Measurements from ENCODE around the gene OPRD1. TPM values are rescaled to one million over a fixed set of nuclear protein-coding genes. Genes with fewer than 3 reads are reported as not detected.

Gene OPRD1
- total RNA-seq, 1 experiment from 2014 or later, result not detected

DNA sequence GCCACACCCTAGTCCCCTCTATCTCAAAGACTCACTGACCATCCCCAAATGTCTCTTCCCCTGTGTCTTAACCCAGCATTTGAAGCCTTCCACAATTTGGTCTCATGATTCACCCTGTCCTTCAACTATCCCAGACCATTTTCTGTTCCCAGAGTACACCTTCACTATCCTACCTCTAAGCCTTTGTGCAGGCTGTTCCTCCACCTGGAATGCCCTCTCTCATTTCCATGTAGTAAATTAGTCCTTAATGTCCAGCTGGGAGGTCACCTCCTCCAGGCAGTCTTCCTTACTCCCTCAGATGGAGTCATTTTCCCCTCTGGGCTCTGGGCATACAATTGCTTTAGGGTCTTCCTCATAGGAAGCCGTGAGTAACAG is 71.3 kb downstream of the OPRD1 start:
- peaks cover 4% of the 10 kb centered on the region; the same call in 1 of the 2 replicates for H3F3A ChIP-seq (ENCODE audit: insufficient read depth, low read depth)
- no TSS peak for BruUV-seq (replicated peaks)
- H3K79me2 ChIP-seq (ENCODE audit: low read depth), result no peaks in the 10 kb centered on the region
- ChIA-PET POLR2A (ENCODE audit: unreplicated experiment) (no interaction called here), CTCF (interaction anchor here (0.7 to 1.0 kb wide), 2 partner anchors 9 to 319 kb away, joined by 4 read pairs; no protein-coding TSS in a partner anchor)
- H2AFZ ChIP-seq, result no peak overlapping the region
- peaks cover 23% of the 10 kb centered on the region for H3K4me1 ChIP-seq (replicated peaks; ENCODE audit: insufficient read depth)
- H3K9me3 ChIP-seq (ENCODE audit: insufficient read depth, low read depth), result no peaks in the 10 kb centered on the region
- H3K4me3 ChIP-seq, result no peak overlapping the region
- no peak for DNase-seq
- H4K20me1 ChIP-seq (ENCODE audit: insufficient read depth), result no peaks in the 10 kb centered on the region
- H3K36me3 ChIP-seq (ENCODE audit: low read depth), result no peaks in the 10 kb centered on the region
- no peaks in the 10 kb centered on the region for H3K9me2 ChIP-seq (ENCODE audit: insufficient read depth)
- TF ChIP-seq, protein P1, sequence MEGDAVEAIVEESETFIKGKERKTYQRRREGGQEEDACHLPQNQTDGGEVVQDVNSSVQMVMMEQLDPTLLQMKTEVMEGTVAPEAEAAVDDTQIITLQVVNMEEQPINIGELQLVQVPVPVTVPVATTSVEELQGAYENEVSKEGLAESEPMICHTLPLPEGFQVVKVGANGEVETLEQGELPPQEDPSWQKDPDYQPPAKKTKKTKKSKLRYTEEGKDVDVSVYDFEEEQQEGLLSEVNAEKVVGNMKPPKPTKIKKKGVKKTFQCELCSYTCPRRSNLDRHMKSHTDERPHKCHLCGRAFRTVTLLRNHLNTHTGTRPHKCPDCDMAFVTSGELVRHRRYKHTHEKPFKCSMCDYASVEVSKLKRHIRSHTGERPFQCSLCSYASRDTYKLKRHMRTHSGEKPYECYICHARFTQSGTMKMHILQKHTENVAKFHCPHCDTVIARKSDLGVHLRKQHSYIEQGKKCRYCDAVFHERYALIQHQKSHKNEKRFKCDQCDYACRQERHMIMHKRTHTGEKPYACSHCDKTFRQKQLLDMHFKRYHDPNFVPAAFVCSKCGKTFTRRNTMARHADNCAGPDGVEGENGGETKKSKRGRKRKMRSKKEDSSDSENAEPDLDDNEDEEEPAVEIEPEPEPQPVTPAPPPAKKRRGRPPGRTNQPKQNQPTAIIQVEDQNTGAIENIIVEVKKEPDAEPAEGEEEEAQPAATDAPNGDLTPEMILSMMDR (conservative IDR thresholded peaks at IDR 0.05), result no peak
- no peak for TF ChIP-seq EZH2 (IDR thresholded peaks at IDR 0.05; ENCODE audit: low read depth)
- no peak overlapping the region for H3K4me2 ChIP-seq
- intact Hi-C loops (cut with micrococcal nuclease; ENCODE audit: unreplicated experiment), result loop anchor here (2.0 to 10.0 kb wide), 2 partner anchors 262 to 1826 kb away; no protein-coding TSS in a partner anchor
- H3K27me3 ChIP-seq (ENCODE audit: insufficient read depth, low read depth), result no peaks in the 10 kb centered on the region
- H3K27ac ChIP-seq, result no peak overlapping the region

DNA sequence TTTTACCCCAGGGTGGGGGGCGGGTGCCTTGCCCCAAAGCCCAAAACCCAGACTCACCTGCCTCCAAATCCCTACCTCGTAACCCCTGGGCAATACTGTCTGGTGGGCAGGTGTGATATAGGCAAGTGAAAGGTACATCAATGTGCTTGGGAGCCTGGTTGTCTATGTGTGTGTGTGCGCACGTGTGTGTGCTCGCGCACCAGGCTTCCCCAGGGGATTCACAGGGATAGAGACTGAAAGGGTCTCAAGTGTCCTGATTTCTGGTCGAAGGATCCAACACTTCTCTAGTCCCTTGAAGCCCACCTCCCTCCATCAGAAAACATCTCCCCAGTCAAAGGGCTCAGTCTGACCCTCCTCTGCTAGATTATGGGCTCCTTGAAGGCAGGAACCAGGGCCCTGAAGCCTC is 73.5 kb downstream of the OPRD1 start:
- H3K4me3 ChIP-seq, result no peak overlapping the region
- CTCF ChIA-PET, result interaction anchor here (0.6 to 1.4 kb wide), 4 partner anchors 8 to 1823 kb away, joined by 3 to 12 read pairs (median 8); no protein-coding TSS in a partner anchor
- peak overlapping the region; percentile 26; the same call in 1 of the 2 replicates for H3K27ac ChIP-seq
- TF ChIP-seq, protein P1 (conservative IDR thresholded peaks at IDR 0.05), result no peak
- TF ChIP-seq EZH2 (IDR thresholded peaks at IDR 0.05; ENCODE audit: low read depth), result no peak
- H3K79me2 ChIP-seq (ENCODE audit: low read depth), result no peaks in the 10 kb centered on the region
- no peaks in the 10 kb centered on the region for H4K20me1 ChIP-seq (ENCODE audit: insufficient read depth)
- peaks cover 4% of the 10 kb centered on the region; the same call in 1 of the 2 replicates for H3F3A ChIP-seq (ENCODE audit: insufficient read depth, low read depth)
- intact Hi-C loops (cut with micrococcal nuclease; ENCODE audit: unreplicated experiment), result loop anchor here (2.0 to 10.0 kb wide), 2 partner anchors 29 to 259 kb away; partner anchors contain the start of gene EPB41
- H3K9me2 ChIP-seq (ENCODE audit: insufficient read depth), result no peaks in the 10 kb centered on the region
- no peaks in the 10 kb centered on the region for H3K9me3 ChIP-seq (ENCODE audit: insufficient read depth, low read depth)
- peaks cover 23% of the 10 kb centered on the region for H3K4me1 ChIP-seq (replicated peaks; ENCODE audit: insufficient read depth)
- no peaks in the 10 kb centered on the region for H3K27me3 ChIP-seq (ENCODE audit: insufficient read depth, low read depth)
- no peak for DNase-seq
- H3K36me3 ChIP-seq (ENCODE audit: low read depth), result no peaks in the 10 kb centered on the region
- H3K4me2 ChIP-seq, result peak overlapping the region; percentile 31; the same call in 1 of the 2 replicates
- BruUV-seq (replicated peaks), result no TSS peak
- no peak overlapping the region for H2AFZ ChIP-seq
- POLR2A ChIA-PET (ENCODE audit: unreplicated experiment), result interaction anchor here (0.5 to 0.6 kb wide), 7 partner anchors 12 to 1855 kb away, joined by 3 to 20 read pairs (median 7); no protein-coding TSS in a partner anchor

DNA sequence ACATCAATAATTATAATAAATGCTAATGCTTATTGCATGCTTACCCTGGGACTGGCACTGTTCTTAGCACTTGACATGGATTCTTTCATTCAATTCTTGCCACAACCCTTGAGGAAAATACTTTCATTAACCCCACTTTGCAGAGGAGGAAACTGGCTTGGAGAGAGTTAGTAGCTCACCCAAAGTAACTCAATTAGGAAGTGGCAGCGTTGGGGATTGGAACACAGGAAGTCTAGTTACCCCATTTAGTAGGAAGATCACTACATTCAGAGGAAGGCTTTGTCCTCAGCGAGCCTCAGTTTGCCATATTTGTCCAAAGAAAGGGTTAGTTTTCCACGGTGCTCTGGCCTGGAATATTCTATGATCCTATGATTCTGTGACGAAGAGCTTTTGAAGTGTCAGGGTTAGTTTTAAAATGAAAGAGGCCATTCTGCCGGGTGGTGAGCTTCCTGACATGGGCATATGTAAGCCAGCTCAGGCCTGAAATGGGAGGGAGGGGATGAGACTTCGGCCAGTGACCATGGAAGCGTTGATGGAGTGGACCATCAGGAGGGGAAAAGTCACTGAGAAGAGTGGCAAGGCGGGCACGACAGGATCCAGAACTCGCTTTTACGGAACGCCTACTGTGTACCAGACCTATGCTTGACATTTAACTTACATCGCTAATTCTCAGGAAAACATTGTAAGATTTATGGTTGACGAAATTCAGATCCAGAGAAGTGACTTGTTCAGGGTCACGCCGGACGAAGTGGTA is 74.2 kb downstream of the OPRD1 start:
- Histone ChIP-seq H3F3A (ENCODE audit: insufficient read depth, low read depth) (peaks cover 4% of the 10 kb centered on the region; the same call in 1 of the 2 replicates), H3K4me1 (replicated peaks; ENCODE audit: insufficient read depth) (peaks cover 23% of the 10 kb centered on the region), H3K27ac (no peak overlapping the region), H3K36me3 (ENCODE audit: low read depth) (no peaks in the 10 kb centered on the region), H3K4me3 (peak overlapping the region; percentile 75; the same call in 1 of the 2 replicates), H3K79me2 (ENCODE audit: low read depth) (no peaks in the 10 kb centered on the region), H4K20me1 (ENCODE audit: insufficient read depth) (no peaks in the 10 kb centered on the region), H3K9me2 (ENCODE audit: insufficient read depth) (no peaks in the 10 kb centered on the region), H3K4me2 (peak overlapping the region; percentile 80), H2AFZ (peak overlapping the region; percentile 96), H3K27me3 (ENCODE audit: insufficient read depth, low read depth) (no peaks in the 10 kb centered on the region), H3K9me3 (ENCODE audit: insufficient read depth, low read depth) (no peaks in the 10 kb centered on the region)
- CTCF ChIA-PET, result interaction anchor here (0.5 to 0.9 kb wide), 2 partner anchors 148 to 316 kb away, joined by 6 to 8 read pairs; no protein-coding TSS in a partner anchor
- BruUV-seq (replicated peaks), result TSS peak; percentile 68
- POLR2A ChIA-PET (ENCODE audit: unreplicated experiment), result no interaction called here
- no peak for TF ChIP-seq EZH2 (IDR thresholded peaks at IDR 0.05; ENCODE audit: low read depth)
- TF ChIP-seq, protein P1 (conservative IDR thresholded peaks at IDR 0.05), result no peak
- intact Hi-C loops (cut with micrococcal nuclease; ENCODE audit: unreplicated experiment), result loop anchor here (2.0 to 10.0 kb wide), 2 partner anchors 29 to 259 kb away; partner anchors contain the start of gene EPB41
- no peak for DNase-seq
